Ovary (tissue), 3 donors: ENCODE results near the gene RNASE13.

Source experiments
- POLR2A ChIP-seq: fragments of 450-650 bp; IDR thresholded peaks from one replicate; pipeline ENCODE4 v1.6.1; 2017; ENCODE audit warnings: antibody characterized with exemption, mild to moderate bottlenecking, moderate library complexity
- TF ChIP-seq, protein P1 (sequence below), 3 donors: fragments of 450-650 bp in 2 of 3; fragments of 200-600 bp in 1 of 3; IDR thresholded peaks; one replicate each; pipeline versions ENCODE4 v1.5.1 to v1.8.0; 2016 to 2022; ENCODE audit warnings: antibody characterized with exemption in 3 of 3, mild to moderate bottlenecking in 1 of 3
- donor health status: DM: no; HTN: no; CAD: no.

DNA sequence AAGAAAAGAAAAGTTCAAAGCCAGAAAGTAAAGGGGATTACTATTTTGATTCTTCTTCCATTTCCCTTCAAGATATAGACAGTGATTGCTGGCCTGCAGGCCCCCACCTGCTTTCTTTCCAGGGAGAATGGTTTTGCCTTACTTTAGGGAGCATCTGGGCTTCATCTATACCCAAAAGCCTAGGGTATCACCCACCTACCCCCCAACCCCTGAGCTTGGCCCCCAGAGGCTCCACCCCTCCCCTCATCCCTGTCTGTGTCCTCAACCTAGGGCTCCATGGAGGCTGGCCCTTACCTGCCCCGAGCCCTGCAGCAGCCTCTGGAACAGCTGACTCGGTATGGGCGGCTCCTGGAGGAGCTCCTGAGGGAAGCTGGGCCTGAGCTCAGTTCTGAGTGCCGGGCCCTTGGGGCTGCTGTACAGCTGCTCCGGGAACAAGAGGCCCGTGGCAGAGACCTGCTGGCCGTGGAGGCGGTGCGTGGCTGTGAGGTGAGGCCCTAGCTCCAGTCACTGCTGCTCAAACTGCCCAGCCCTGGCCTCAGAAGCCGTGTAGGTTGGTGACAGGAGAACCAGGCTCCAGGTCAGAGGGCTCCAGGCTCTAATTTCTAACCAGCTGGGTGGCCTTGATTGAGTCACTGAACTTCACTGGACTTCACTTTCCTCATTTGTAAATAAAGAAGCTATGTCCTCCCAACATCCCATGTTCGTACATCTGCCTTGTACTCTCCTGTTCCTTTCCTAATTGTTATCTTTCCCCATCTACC lies 49.1 kb upstream of the RNASE13 start:
- TF ChIP-seq, protein P1, sequence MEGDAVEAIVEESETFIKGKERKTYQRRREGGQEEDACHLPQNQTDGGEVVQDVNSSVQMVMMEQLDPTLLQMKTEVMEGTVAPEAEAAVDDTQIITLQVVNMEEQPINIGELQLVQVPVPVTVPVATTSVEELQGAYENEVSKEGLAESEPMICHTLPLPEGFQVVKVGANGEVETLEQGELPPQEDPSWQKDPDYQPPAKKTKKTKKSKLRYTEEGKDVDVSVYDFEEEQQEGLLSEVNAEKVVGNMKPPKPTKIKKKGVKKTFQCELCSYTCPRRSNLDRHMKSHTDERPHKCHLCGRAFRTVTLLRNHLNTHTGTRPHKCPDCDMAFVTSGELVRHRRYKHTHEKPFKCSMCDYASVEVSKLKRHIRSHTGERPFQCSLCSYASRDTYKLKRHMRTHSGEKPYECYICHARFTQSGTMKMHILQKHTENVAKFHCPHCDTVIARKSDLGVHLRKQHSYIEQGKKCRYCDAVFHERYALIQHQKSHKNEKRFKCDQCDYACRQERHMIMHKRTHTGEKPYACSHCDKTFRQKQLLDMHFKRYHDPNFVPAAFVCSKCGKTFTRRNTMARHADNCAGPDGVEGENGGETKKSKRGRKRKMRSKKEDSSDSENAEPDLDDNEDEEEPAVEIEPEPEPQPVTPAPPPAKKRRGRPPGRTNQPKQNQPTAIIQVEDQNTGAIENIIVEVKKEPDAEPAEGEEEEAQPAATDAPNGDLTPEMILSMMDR (IDR thresholded peaks at IDR 0.05), result no peak
- no peak for TF ChIP-seq POLR2A
